ENCODE measurements around the gene LGALS14. TPM values are rescaled to one million over a fixed set of nuclear protein-coding genes. Genes with fewer than 3 reads are reported as not detected.

LGALS14 gene
- total RNA-seq, 1 donor from 2014 or later: not detected

GRCh38 chr19:39746836-39747529 is 42.7 kb downstream of the LGALS14 start:
- DNase-seq (ENCODE audit: low spot score): no peak

GRCh38 chr19:39749981-39750380 is 45.7 kb downstream of the LGALS14 start:
- no peak for DNase-seq (ENCODE audit: low spot score)

- DNase-seq (ENCODE audit: low spot score): no peak
These were observed 48.1 kb downstream of the LGALS14 start for GRCh38 chr19:39752390-39752789.

- no peak for DNase-seq (ENCODE audit: low spot score)
These were observed 48.5 kb downstream of the LGALS14 start for GRCh38 chr19:39752795-39753194.

GRCh38 chr19:39754544-39754943 is 50.3 kb downstream of the LGALS14 start:
- DNase-seq (ENCODE audit: low spot score): no peak

- no peak for DNase-seq (ENCODE audit: low spot score)
These were observed 50.7 kb downstream of the LGALS14 start for GRCh38 chr19:39754971-39755370.

Other genes with a start within 250 kb of the LGALS14 start
- gene TIMM50, start 223.6 kb upstream of the LGALS14 start, total RNA-seq: 53.3 TPM
- gene DLL3, start 205.5 kb upstream of the LGALS14 start, total RNA-seq: not detected
- gene SELENOV, start 189.3 kb upstream of the LGALS14 start, total RNA-seq: not detected
- 2.6 TPM for gene EID2B, start 171.6 kb upstream of the LGALS14 start, total RNA-seq
- 15.0 TPM for gene EID2, start 164.3 kb upstream of the LGALS14 start, total RNA-seq
- not detected for gene LGALS13, start 102.0 kb upstream of the LGALS14 start, total RNA-seq
- gene LGALS16, start 48.6 kb upstream of the LGALS14 start, total RNA-seq: not detected
- 0.35 TPM for gene CLC, start 33.5 kb downstream of the LGALS14 start, total RNA-seq
- not detected for gene LEUTX, start 74.4 kb downstream of the LGALS14 start, total RNA-seq
- 35.8 TPM for gene DYRK1B, start 129.7 kb downstream of the LGALS14 start, total RNA-seq
- gene FBL, start 141.9 kb downstream of the LGALS14 start, total RNA-seq: 92.6 TPM
- gene FCGBP, start 230.2 kb downstream of the LGALS14 start, total RNA-seq: 4,969 TPM

Measured in mucosa of gallbladder (tissue), 1 donor.